ENCODE data around the gene DNAJC1.

GRCh38 chr10:21733710-21734109, 269.8 kb downstream of the DNAJC1 start:
- TF ChIP-seq EZH2 (IDR thresholded peaks at IDR 0.05; ENCODE audit: borderline replicate concordance, low read depth, low read length, severe bottlenecking), result no peak
- TF ChIP-seq, protein P1, sequence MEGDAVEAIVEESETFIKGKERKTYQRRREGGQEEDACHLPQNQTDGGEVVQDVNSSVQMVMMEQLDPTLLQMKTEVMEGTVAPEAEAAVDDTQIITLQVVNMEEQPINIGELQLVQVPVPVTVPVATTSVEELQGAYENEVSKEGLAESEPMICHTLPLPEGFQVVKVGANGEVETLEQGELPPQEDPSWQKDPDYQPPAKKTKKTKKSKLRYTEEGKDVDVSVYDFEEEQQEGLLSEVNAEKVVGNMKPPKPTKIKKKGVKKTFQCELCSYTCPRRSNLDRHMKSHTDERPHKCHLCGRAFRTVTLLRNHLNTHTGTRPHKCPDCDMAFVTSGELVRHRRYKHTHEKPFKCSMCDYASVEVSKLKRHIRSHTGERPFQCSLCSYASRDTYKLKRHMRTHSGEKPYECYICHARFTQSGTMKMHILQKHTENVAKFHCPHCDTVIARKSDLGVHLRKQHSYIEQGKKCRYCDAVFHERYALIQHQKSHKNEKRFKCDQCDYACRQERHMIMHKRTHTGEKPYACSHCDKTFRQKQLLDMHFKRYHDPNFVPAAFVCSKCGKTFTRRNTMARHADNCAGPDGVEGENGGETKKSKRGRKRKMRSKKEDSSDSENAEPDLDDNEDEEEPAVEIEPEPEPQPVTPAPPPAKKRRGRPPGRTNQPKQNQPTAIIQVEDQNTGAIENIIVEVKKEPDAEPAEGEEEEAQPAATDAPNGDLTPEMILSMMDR (IDR thresholded peaks at IDR 0.05; ENCODE audit: borderline replicate concordance, extremely low read depth, low read length, poor library complexity, severe bottlenecking), result no peak
